Measurements from ENCODE around the gene ZNF322.

Gene ZNF322

DNA sequence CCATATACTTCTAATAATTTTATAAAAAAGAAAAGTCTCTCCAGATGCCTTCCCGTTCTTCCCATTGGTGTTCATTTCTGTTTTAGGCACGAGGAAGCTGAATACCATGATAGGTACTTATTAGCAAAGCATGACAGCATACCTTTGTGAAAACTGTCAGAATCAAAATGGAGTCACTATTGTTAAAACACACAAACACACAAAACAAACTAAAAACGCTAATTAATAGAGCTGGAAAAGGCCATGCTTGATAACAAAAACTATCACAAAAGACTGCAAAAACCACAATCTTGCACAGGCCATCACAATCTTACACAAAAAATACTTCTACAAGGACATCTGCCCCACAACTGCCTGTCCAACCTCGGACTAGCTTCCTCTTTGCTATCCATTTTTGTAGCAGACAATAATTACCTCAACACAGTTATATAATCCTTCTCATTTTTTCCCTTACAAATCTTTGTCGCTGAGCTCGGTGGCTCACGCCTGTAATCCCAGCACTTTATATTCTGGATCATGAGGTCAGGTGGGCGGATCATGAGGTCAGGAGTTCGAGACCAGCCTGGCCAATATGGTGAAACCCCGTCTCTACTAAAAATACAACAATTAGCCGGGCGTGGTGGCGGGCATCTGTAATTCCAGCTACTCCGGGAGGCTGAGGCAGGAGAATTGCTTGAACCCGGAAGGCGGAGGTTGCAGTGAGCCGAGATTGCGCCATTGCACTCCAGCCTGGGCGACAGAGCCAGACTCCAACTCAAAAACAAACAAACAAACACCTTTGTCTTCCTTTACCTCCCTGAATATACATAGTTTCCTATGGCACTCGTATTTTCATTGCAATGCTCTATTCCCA lies 66.0 kb downstream of the ZNF322 start:
- TF ChIP-seq, protein P1, sequence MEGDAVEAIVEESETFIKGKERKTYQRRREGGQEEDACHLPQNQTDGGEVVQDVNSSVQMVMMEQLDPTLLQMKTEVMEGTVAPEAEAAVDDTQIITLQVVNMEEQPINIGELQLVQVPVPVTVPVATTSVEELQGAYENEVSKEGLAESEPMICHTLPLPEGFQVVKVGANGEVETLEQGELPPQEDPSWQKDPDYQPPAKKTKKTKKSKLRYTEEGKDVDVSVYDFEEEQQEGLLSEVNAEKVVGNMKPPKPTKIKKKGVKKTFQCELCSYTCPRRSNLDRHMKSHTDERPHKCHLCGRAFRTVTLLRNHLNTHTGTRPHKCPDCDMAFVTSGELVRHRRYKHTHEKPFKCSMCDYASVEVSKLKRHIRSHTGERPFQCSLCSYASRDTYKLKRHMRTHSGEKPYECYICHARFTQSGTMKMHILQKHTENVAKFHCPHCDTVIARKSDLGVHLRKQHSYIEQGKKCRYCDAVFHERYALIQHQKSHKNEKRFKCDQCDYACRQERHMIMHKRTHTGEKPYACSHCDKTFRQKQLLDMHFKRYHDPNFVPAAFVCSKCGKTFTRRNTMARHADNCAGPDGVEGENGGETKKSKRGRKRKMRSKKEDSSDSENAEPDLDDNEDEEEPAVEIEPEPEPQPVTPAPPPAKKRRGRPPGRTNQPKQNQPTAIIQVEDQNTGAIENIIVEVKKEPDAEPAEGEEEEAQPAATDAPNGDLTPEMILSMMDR (conservative IDR thresholded peaks at IDR 0.05) = no peak
- no peak for TF ChIP-seq ZFX (IDR thresholded peaks at IDR 0.05)
- H3K27ac ChIP-seq = no peak overlapping the region

DNA sequence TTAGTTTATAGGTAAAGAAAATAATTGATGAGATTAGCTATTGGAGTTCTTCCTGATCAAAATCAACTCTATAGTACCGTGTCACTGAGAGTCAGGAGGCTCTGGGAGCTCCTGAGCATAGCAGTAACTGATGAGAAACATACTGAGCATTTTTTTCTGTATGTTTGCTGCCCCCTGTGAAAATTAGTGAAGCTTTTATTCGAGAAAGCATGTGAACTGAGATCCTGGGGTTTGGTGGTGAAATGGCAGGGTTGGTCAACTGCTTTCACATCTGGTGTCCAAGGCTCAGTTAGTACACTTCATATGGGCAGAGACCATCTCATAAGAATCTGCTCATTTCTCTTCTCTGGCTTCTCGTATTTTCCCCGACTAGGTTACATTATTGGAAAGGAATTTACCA lies 66.9 kb downstream of the ZNF322 start:
- no peak overlapping the region for H3K27ac ChIP-seq
- TF ChIP-seq, protein P1 (conservative IDR thresholded peaks at IDR 0.05) = no peak
- TF ChIP-seq ZFX (IDR thresholded peaks at IDR 0.05) = no peak

DNA sequence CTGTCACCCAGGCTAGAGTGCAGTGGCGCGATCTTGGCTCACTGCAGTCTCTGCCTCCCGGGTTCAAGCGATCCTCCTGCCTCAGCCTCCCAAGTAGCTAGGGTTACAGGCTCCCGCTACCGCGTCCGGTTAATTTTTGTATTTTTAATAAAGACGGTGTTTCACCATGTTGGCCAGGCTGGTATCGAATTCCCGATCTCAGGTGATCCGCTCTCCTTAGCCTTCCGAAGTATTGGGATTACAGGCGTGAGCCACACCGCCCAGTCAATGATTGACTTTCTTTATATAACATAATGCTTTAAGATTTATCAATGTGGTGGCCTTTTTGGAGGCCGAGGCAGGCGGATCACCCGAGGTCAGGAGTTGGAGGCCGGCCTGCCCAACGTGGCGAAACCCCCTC lies 70.6 kb downstream of the ZNF322 start:
- TF ChIP-seq ZFX (IDR thresholded peaks at IDR 0.05) = no peak
- TF ChIP-seq, protein P1 (conservative IDR thresholded peaks at IDR 0.05) = no peak
- H3K27ac ChIP-seq = no peak overlapping the region
